Activated CD4-positive, alpha-beta T cell treated with anti-CD3 and anti-CD28 coated beads for 36 hours (primary cell): ENCODE measurements around the gene SPATA33. TPM values are rescaled to one million over a fixed set of nuclear protein-coding genes. Genes with fewer than 3 reads are reported as not detected.

Experiments
- ATAC-seq: fragments of 200-7000 bp; cut with Tn5 transposase; one replicate; pipeline ENCODE4 v1.10.0; 2021; ENCODE audit warnings: mild to moderate bottlenecking, moderate library complexity
- CTCF ChIA-PET: fragments of 350-600 bp; sonication (Branson Sonifier 250); formaldehyde crosslinking; loops from one replicate; lab custom pipeline; 2021; ENCODE audit warnings: antibody characterized with exemption; lab: Charles Lee
- POLR2A ChIA-PET: fragments of 350-600 bp; sonication (Branson Sonifier 250); formaldehyde crosslinking; loops from one replicate; lab custom pipeline; 2021; ENCODE audit warnings: antibody characterized with exemption, inconsistent platforms; lab: Charles Lee
- DNase-seq: peaks from one replicate; pipeline ENCODE4 v3.0.0-alpha.2; 2020
- H3K27ac Mint-ChIP-seq: one replicate; pipeline ENCODE4 v1.8.0; 2021; ENCODE audit warnings: mixed read lengths
- H3K27me3 Mint-ChIP-seq: one replicate; pipeline ENCODE4 v1.8.0; 2021; ENCODE audit warnings: mixed read lengths
- H3K36me3 Mint-ChIP-seq: one replicate; pipeline ENCODE4 v1.8.0; 2021; ENCODE audit warnings: low read depth, mixed read lengths
- H3K4me1 Mint-ChIP-seq: one replicate; pipeline ENCODE4 v1.8.0; 2021; ENCODE audit warnings: mixed read lengths
- H3K4me3 Mint-ChIP-seq: one replicate; pipeline ENCODE4 v1.8.0; 2021; ENCODE audit warnings: mild to moderate bottlenecking, moderate library complexity, mixed read lengths
- H3K9me3 Mint-ChIP-seq: one replicate; pipeline ENCODE4 v1.8.0; 2021; ENCODE audit warnings: low read depth, mixed read lengths
- intact Hi-C, 2 experiments: fragments of 100-400 bp; cut with DNase I in 1 of 2; cut with micrococcal nuclease in 1 of 2; formaldehyde crosslinking; loops; one replicate each; pipeline versions ENCODE4 v1.14.2 to v1.15.1; 2022 to 2024; cut with DNase I, micrococcal nuclease
- total RNA-seq, 2 experiments: library from RNA; stranded (reverse); gene quantifications; one replicate each; pipeline ENCODE4 v1.2.3, GENCODE V29; 2021

Gene SPATA33
- total RNA-seq, 2 experiments from 2014 or later = 6.8 to 11.6 TPM

GRCh38 chr16:89701425-89702406 lies 44.1 kb downstream of the SPATA33 start, which contains the start of gene SPATA2L:
Gene SPATA2L (minus strand): TSS chr16:89701705. CDS start chr16:89701232, 473 bp downstream.
- POLR2A ChIA-PET = no interaction called here
- intact Hi-C loops = loop anchor here (1.0 to 5.0 kb wide), 16 partner anchors 10 to 845 kb away; partner anchors contain the start of genes CHMP1A (in 2 of the 2), SPATA33 (in 2 of the 2), CDK10 (in 1 of the 2) and FANCA (in 1 of the 2)
- DNase-seq (peak; percentile 99), ATAC-seq (peak; percentile 82)
- Mint-ChIP-seq H3K27me3 (no peaks in the 10 kb centered on the region), H3K4me3 (peak within 1 kb of the TSS; percentile 71), H3K27ac (peak within 1 kb of the TSS; percentile 72), H3K9me3 (no peaks in the 10 kb centered on the region), H3K4me1 (peaks cover 15% of the 10 kb centered on the region), H3K36me3 (peaks cover 4% of the 10 kb centered on the region)
- CTCF ChIA-PET = interaction anchor here (0.5 to 3.5 kb wide), 14 partner anchors 9 to 368 kb away, joined by 3 to 15 read pairs (median 4); partner anchors contain the start of gene CDK10

DNA sequence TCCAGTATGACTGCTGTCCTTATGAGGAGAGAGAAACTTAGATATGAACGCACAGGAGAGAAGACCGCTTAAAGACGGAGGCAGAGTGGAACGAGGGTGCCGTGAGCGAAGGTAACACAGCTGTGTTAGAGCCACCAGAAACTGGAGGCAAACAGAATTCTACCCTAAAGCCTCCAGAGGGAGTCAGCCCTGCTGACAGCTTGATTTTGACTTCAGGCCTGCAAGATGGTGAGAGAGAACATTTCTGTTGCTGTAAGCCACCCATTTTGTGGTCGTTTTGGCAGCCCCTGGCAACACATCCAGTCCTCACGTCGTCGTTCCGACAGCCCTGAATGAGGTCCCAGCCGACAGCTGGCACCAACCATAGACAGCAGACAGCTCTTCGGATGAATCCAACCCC lies 46.6 kb downstream of the SPATA33 start:
- Mint-ChIP-seq H3K27ac (no peak overlapping the region), H3K4me1 (peaks cover 15% of the 10 kb centered on the region), H3K9me3 (no peaks in the 10 kb centered on the region), H3K27me3 (no peaks in the 10 kb centered on the region), H3K4me3 (no peak overlapping the region), H3K36me3 (no peaks in the 10 kb centered on the region)
- ChIA-PET POLR2A (no interaction called here), CTCF (interaction anchor here (0.9 to 2.5 kb wide), 3 partner anchors 19 to 206 kb away, joined by 5 to 12 read pairs (median 9); no protein-coding TSS in a partner anchor)
- intact Hi-C loops = loop anchor here (5.0 kb wide), 2 partner anchors 47 to 318 kb away; partner anchors contain the start of genes CHMP1A (in 1 of the 2) and SPATA33 (in 1 of the 2)
- ATAC-seq (no peak), DNase-seq (no peak)

GRCh38 chr16:89705006-89705405 lies 47.4 kb downstream of the SPATA33 start:
- ChIA-PET CTCF (interaction anchor here (0.8 to 3.5 kb wide), 8 partner anchors 10 to 159 kb away, joined by 4 to 31 read pairs (median 10); no protein-coding TSS in a partner anchor), POLR2A (no interaction called here)
- Mint-ChIP-seq H3K4me1 (peaks cover 11% of the 10 kb centered on the region), H3K36me3 (no peaks in the 10 kb centered on the region), H3K9me3 (no peaks in the 10 kb centered on the region), H3K27me3 (no peaks in the 10 kb centered on the region), H3K27ac (no peak overlapping the region), H3K4me3 (no peak overlapping the region)
- intact Hi-C loops = no loop called here
- no peak for DNase-seq
- no peak for ATAC-seq

GRCh38 chr16:89706518-89707260 lies 49.1 kb downstream of the SPATA33 start:
- DNase-seq (no peak), ATAC-seq (no peak)
- POLR2A ChIA-PET = interaction anchor here (1.2 to 1.3 kb wide), 2 partner anchors 154 to 157 kb away, joined by 5 to 6 read pairs; no protein-coding TSS in a partner anchor
- no peak overlapping the region for H3K27ac Mint-ChIP-seq
- no peaks in the 10 kb centered on the region for H3K36me3 Mint-ChIP-seq
- peaks cover 10% of the 10 kb centered on the region for H3K4me1 Mint-ChIP-seq
- intact Hi-C loops = loop anchor here (1.0 to 2.0 kb wide), 3 partner anchors 84 to 155 kb away; no protein-coding TSS in a partner anchor
- H3K27me3 Mint-ChIP-seq = no peaks in the 10 kb centered on the region
- CTCF ChIA-PET = interaction anchor here (0.6 to 3.5 kb wide), 21 partner anchors 9 to 203 kb away, joined by 3 to 31 read pairs (median 6); partner anchors contain the start of gene VPS9D1
- H3K9me3 Mint-ChIP-seq = no peaks in the 10 kb centered on the region
- H3K4me3 Mint-ChIP-seq = no peak overlapping the region

GRCh38 chr16:89707695-89708094 lies 50.1 kb downstream of the SPATA33 start:
- Mint-ChIP-seq H3K27ac (no peak overlapping the region), H3K27me3 (no peaks in the 10 kb centered on the region), H3K36me3 (no peaks in the 10 kb centered on the region), H3K9me3 (no peaks in the 10 kb centered on the region), H3K4me3 (no peak overlapping the region), H3K4me1 (peaks cover 3% of the 10 kb centered on the region)
- intact Hi-C loops = loop anchor here in 1 of 2 experiments (2.0 kb wide), 1 partner anchor 83 kb away; no protein-coding TSS in a partner anchor
- ChIA-PET POLR2A (interaction anchor here (1.2 kb wide), 1 partner anchor 17 kb away, joined by 5 read pairs; no protein-coding TSS in a partner anchor), CTCF (interaction anchor here (1.0 to 3.5 kb wide), 3 partner anchors 8 to 153 kb away, joined by 7 to 31 read pairs (median 25); no protein-coding TSS in a partner anchor)
- no peak for DNase-seq
- no peak for ATAC-seq

GRCh38 chr16:89708481-89708931 lies 50.9 kb downstream of the SPATA33 start:
- ChIA-PET CTCF (interaction anchor here (1.0 kb wide), 1 partner anchor 53 kb away, joined by 3 read pairs; no protein-coding TSS in a partner anchor), POLR2A (interaction anchor here (1.2 kb wide), 1 partner anchor 16 kb away, joined by 5 read pairs; no protein-coding TSS in a partner anchor)
- no peaks in the 10 kb centered on the region for H3K36me3 Mint-ChIP-seq
- DNase-seq (no peak), ATAC-seq (no peak)
- H3K4me1 Mint-ChIP-seq = peaks cover 3% of the 10 kb centered on the region
- intact Hi-C loops = no loop called here
- H3K27me3 Mint-ChIP-seq = no peaks in the 10 kb centered on the region
- H3K4me3 Mint-ChIP-seq = no peak overlapping the region
- no peaks in the 10 kb centered on the region for H3K9me3 Mint-ChIP-seq
- no peak overlapping the region for H3K27ac Mint-ChIP-seq

DNA sequence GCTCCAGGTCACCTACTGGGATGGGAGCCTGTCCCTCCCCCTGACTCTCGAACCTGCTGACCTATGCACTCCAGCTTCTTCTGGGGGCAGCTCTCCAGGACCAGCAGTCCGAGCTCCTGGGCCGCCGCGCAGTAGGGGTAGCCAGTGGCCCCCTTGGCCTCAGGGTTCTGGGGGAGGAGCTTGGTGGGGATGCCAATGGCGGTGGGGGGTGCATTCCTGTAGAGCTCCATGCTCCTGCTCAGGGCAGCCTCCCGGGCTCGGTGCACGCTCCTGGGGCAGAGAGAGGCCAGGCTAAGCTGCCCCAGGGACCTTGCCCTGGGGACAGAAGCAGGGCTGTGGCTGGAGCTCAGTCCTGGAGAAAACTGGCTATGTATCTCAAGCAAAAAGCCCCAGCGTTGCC lies 51.5 kb downstream of the SPATA33 start:
- CTCF ChIA-PET = interaction anchor here (1.0 kb wide), 1 partner anchor 53 kb away, joined by 3 read pairs; no protein-coding TSS in a partner anchor
- POLR2A ChIA-PET = interaction anchor here (0.8 kb wide), 1 partner anchor 57 kb away, joined by 3 read pairs; no protein-coding TSS in a partner anchor
- Mint-ChIP-seq H3K9me3 (no peaks in the 10 kb centered on the region), H3K27ac (no peak overlapping the region), H3K4me1 (peaks cover 6% of the 10 kb centered on the region), H3K36me3 (peaks cover 2% of the 10 kb centered on the region), H3K4me3 (no peak overlapping the region), H3K27me3 (no peaks in the 10 kb centered on the region)
- DNase-seq = no peak
- intact Hi-C loops = no loop called here
- ATAC-seq = no peak

- Mint-ChIP-seq H3K4me1 (peaks cover 10% of the 10 kb centered on the region), H3K36me3 (peaks cover 7% of the 10 kb centered on the region), H3K4me3 (no peak overlapping the region), H3K27ac (no peak overlapping the region), H3K27me3 (no peaks in the 10 kb centered on the region), H3K9me3 (no peaks in the 10 kb centered on the region)
- ChIA-PET POLR2A (interaction anchor here (0.8 kb wide), 2 partner anchors 10 to 58 kb away, joined by 3 read pairs; no protein-coding TSS in a partner anchor), CTCF (interaction anchor here (1.0 to 1.8 kb wide), 3 partner anchors 9 to 150 kb away, joined by 3 to 7 read pairs (median 3); partner anchors contain the start of gene SPATA2L)
- DNase-seq (no peak), ATAC-seq (no peak)
- intact Hi-C loops = no loop called here
Measured at GRCh38 chr16:89709716-89710432, 52.2 kb downstream of the SPATA33 start.

DNA sequence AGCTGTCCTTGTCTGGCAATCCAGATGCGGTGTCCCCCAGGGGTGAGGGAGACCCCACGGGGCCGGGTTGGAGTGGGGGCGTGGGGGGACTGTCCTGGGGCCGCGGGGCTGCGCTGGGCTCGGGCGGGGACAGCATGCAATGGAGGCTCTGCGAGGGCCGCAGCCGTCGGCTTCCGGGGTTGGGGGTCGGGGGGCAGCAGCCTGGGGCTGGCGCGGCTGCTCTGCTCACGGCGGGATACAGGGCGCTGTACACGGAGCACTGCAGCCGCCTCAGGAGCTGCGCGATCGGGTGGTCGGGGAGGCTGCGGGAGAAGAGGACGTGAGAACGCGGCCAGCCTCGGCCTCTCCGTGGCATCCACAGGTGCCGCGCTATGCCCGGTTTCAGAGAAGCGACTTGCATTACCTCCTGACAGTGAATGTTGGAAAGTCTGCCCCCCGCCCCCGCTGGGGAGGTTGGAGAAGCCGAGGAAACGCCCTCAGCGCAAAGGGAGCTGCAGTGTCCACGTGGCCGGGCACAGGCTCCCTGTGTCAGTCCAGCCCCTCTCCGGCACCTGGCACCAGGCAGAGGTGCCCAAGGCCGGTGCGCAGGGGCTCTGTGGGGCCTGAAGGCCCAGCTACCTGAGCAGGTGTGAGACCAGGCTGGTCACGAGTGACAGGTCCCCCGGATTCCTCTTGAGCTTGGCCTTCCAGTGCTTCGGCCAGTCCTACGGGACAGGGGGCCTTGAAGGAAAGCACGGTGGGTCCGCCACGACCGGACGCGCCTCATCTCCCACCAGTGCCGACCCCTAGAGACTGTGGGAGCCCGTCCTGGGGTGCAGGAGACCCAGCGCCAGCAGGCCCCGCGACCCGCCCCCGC lies 53.3 kb downstream of the SPATA33 start:
- no peaks in the 10 kb centered on the region for H3K9me3 Mint-ChIP-seq
- intact Hi-C loops = loop anchor here in 1 of 2 experiments (1.0 kb wide), 3 partner anchors 9 to 162 kb away; partner anchors contain the start of genes TCF25 and ZNF276
- ATAC-seq = no peak
- peak overlapping the region; percentile 76 for H3K4me3 Mint-ChIP-seq
- H3K27ac Mint-ChIP-seq = no peak overlapping the region
- DNase-seq = no peak
- H3K4me1 Mint-ChIP-seq = peaks cover 11% of the 10 kb centered on the region
- CTCF ChIA-PET = interaction anchor here (1.1 to 1.8 kb wide), 2 partner anchors 10 to 149 kb away, joined by 3 to 7 read pairs; partner anchors contain the start of gene SPATA2L
- no peaks in the 10 kb centered on the region for H3K27me3 Mint-ChIP-seq
- POLR2A ChIA-PET = interaction anchor here (0.8 kb wide), 1 partner anchor 11 kb away, joined by 3 read pairs; no protein-coding TSS in a partner anchor
- H3K36me3 Mint-ChIP-seq = peaks cover 10% of the 10 kb centered on the region
